Hepatocyte (in vitro differentiated cells): Measurements from ENCODE around the gene TMEM98. TPM values are rescaled to one million over a fixed set of nuclear protein-coding genes. Genes with fewer than 3 reads are reported as not detected.
"Not testable (repeated sequence)": the region's sequence is repeated elsewhere in the genome, so short reads cannot be mapped to it uniquely, and the experiment has no call there.

Experiments
- DNase-seq: peaks from one replicate; pipeline ENCODE4 v3.0.0-alpha.2; 2016; ENCODE audit warnings: low spot score
- H2AFZ ChIP-seq: fragments of 200-600 bp; sonication (generic); 2 replicates; pipeline ENCODE4 v1.6.0; 2016; ENCODE audit warnings: antibody characterized with exemption, mild to moderate bottlenecking
- H3K27ac ChIP-seq: fragments of 200-600 bp; sonication (generic); 2 replicates; pipeline ENCODE4 v1.5.1; 2016; ENCODE audit warnings: mild to moderate bottlenecking
- H3K27me3 ChIP-seq: fragments of 200-600 bp; sonication (generic); 2 replicates; pipeline ENCODE4 v1.6.1; 2016
- H3K36me3 ChIP-seq: fragments of 200-600 bp; sonication (generic); replicated peaks from 2 replicates; pipeline ENCODE4 v1.5.1; 2016; ENCODE audit warnings: low read depth; ENCODE audit not compliant: insufficient read depth
- H3K4me1 ChIP-seq: fragments of 200-600 bp; sonication (generic); 2 replicates; pipeline ENCODE4 v1.5.1; 2016; ENCODE audit warnings: mild to moderate bottlenecking, moderate library complexity; ENCODE audit not compliant: insufficient read depth
- H3K4me2 ChIP-seq: fragments of 200-600 bp; sonication (generic); 2 replicates; pipeline ENCODE4 v1.6.0; 2016
- H3K4me3 ChIP-seq: fragments of 200-600 bp; sonication (generic); 2 replicates; pipeline ENCODE4 v1.5.1; 2016; ENCODE audit warnings: mild to moderate bottlenecking
- H3K79me2 ChIP-seq: fragments of 200-600 bp; sonication (generic); 2 replicates; pipeline ENCODE4 v1.6.0; 2017; ENCODE audit warnings: mild to moderate bottlenecking
- H3K9me2 ChIP-seq: fragments of 200-600 bp; sonication (generic); replicated peaks from 2 replicates; pipeline ENCODE4 v1.6.0; 2017; ENCODE audit warnings: mild to moderate bottlenecking; ENCODE audit not compliant: insufficient read depth
- H3K9me3 ChIP-seq: fragments of 200-600 bp; sonication (generic); 2 replicates; pipeline ENCODE4 v1.5.1; 2016; ENCODE audit warnings: low read depth, mild to moderate bottlenecking
- H4K20me1 ChIP-seq: fragments of 200-600 bp; sonication (generic); 2 replicates; pipeline ENCODE4 v1.6.0; 2016; ENCODE audit warnings: mild to moderate bottlenecking; ENCODE audit not compliant: insufficient read depth, poor library complexity, severe bottlenecking
- CTCF ChIP-seq: fragments of 200-600 bp; sonication (generic); IDR thresholded peaks from 2 replicates; pipeline ENCODE4 v1.5.1; 2016; ENCODE audit warnings: antibody characterized with exemption, mild to moderate bottlenecking; ENCODE audit not compliant: poor library complexity
- EZH2 ChIP-seq: fragments of 200-600 bp; sonication (generic); IDR thresholded peaks from 2 replicates; pipeline ENCODE4 v1.6.1; 2016; ENCODE audit warnings: antibody characterized with exemption, mild to moderate bottlenecking, borderline replicate concordance
- EZH2phosphoT487 ChIP-seq: fragments of 200-600 bp; sonication (generic); IDR thresholded peaks from one replicate; pipeline ENCODE4 v1.6.1; 2018; ENCODE audit warnings: antibody characterized with exemption, mild to moderate bottlenecking, low read depth, moderate library complexity; ENCODE audit not compliant: unreplicated experiment, severe bottlenecking
- WGBS: methylation state at CpG from one replicate; pipeline ENCODE4 v1.1.6; 2016; ENCODE audit warnings: low lambda C conversion rate; ENCODE audit errors: missing lambda C conversion rate; 5-methylcytosine and 5-hydroxymethylcytosine counted together
- polyA plus RNA-seq: library from polyadenylated mRNA; unstranded; fragments of >200 nt; fragmentation: Nextera tagmentation; extraction: Ambion mirVana; gene quantifications from 2 replicates; pipeline ENCODE4 v1.2.1, GENCODE V29; 2016
- total RNA-seq: library from RNA; depleted of rRNA; stranded (reverse); fragments of >200 nt; gene quantifications from 2 replicates; pipeline ENCODE4 v1.2.3, GENCODE V29; 2014

Gene TMEM98
- total and polyA plus RNA-seq, 2 experiments from 2014 or later = 280 to 406 TPM

GRCh38 chr17:32958418-32958817, 30.5 kb downstream of the TMEM98 start:
- DNase-seq = no peak
- Histone ChIP-seq H3K27me3 (no peaks in the 10 kb centered on the region), H3K27ac (no peak overlapping the region), H2AFZ (no peak overlapping the region), H3K4me1 (peaks cover 50% of the 10 kb centered on the region), H3K9me3 (no peaks in the 10 kb centered on the region), H3K4me2 (peak overlapping the region; percentile 15), H3K36me3 (no peaks in the 10 kb centered on the region), H3K4me3 (no peak overlapping the region), H3K9me2 (no peaks in the 10 kb centered on the region), H3K79me2 (no peaks in the 10 kb centered on the region), H4K20me1 (no peaks in the 10 kb centered on the region)
- 44% methylated on average over 2 of the region's 2 CpGs for WGBS
- TF ChIP-seq EZH2phosphoT487 = peak; percentile 42
- no peak for TF ChIP-seq EZH2

GRCh38 chr17:32960815-32961214, 32.9 kb downstream of the TMEM98 start:
- Histone ChIP-seq H3K27ac (no peak overlapping the region), H3K79me2 (no peaks in the 10 kb centered on the region), H3K9me3 (no peaks in the 10 kb centered on the region), H2AFZ (no peak overlapping the region), H3K4me1 (peaks cover 32% of the 10 kb centered on the region), H3K27me3 (no peaks in the 10 kb centered on the region), H3K4me3 (no peak overlapping the region), H3K9me2 (no peaks in the 10 kb centered on the region), H3K4me2 (no peak overlapping the region), H4K20me1 (no peaks in the 10 kb centered on the region), H3K36me3 (no peaks in the 10 kb centered on the region)
- WGBS = 77% methylated on average over 2 of the region's 2 CpGs
- DNase-seq = peak; percentile 44
- TF ChIP-seq EZH2phosphoT487 (no peak), EZH2 (no peak), CTCF (no peak)

- TF ChIP-seq EZH2 (no peak), CTCF (no peak), EZH2phosphoT487 (no peak)
- no peak for DNase-seq
- H3K9me2 ChIP-seq = no peaks in the 10 kb centered on the region
- H3K27ac ChIP-seq = peak overlapping the region; percentile 56
- peak overlapping the region; percentile 30 for H3K4me2 ChIP-seq
- H3K36me3 ChIP-seq = no peaks in the 10 kb centered on the region
- no peaks in the 10 kb centered on the region for H3K9me3 ChIP-seq
- peaks cover 25% of the 10 kb centered on the region for H3K4me1 ChIP-seq
- no peak overlapping the region for H3K4me3 ChIP-seq
- WGBS = 11% methylated on average over 3 of the region's 3 CpGs
- H2AFZ ChIP-seq = no peak overlapping the region
- H4K20me1 ChIP-seq = no peaks in the 10 kb centered on the region
- H3K27me3 ChIP-seq = no peaks in the 10 kb centered on the region
- no peaks in the 10 kb centered on the region for H3K79me2 ChIP-seq
Observed at GRCh38 chr17:32962320-32962711, 34.4 kb downstream of the TMEM98 start.

- no peak for TF ChIP-seq EZH2
- no peak for TF ChIP-seq EZH2phosphoT487
- no peak for TF ChIP-seq CTCF
- Histone ChIP-seq H3K9me2 (no peaks in the 10 kb centered on the region), H3K9me3 (no peaks in the 10 kb centered on the region)
Observed at GRCh38 chr17:32964541-32964940, 36.6 kb downstream of the TMEM98 start.

GRCh38 chr17:32969231-32969630, 41.3 kb downstream of the TMEM98 start:
- not testable (repeated sequence) for H3K27ac ChIP-seq, H3K36me3 ChIP-seq, H3K27me3 ChIP-seq, H3K4me3 ChIP-seq, DNase-seq, H2AFZ ChIP-seq, H3K9me3 ChIP-seq, H3K79me2 ChIP-seq, H3K4me2 ChIP-seq, H3K9me2 ChIP-seq, H4K20me1 ChIP-seq, H3K4me1 ChIP-seq
- WGBS = 87% methylated on average over 4 of the region's 4 CpGs

More at GRCh38 chr17:32964541-32964940, 36.6 kb downstream of the TMEM98 start:
- Histone ChIP-seq H2AFZ (no peak overlapping the region), H4K20me1 (no peaks in the 10 kb centered on the region), H3K4me1 (peaks cover 25% of the 10 kb centered on the region), H3K4me3 (no peak overlapping the region), H3K27ac (no peak overlapping the region), H3K36me3 (no peaks in the 10 kb centered on the region), H3K79me2 (no peaks in the 10 kb centered on the region), H3K4me2 (no peak overlapping the region), H3K27me3 (no peaks in the 10 kb centered on the region)
- DNase-seq = no peak
- 89% methylated on average over 11 of the region's 11 CpGs for WGBS
